NCI-H748 (cell line): ENCODE results near the gene FAF2.
A peak's percentile ranks its signal among the peaks of the same experiment; 100 is the strongest.

Source experiments
- DNase-seq: peaks from one replicate; lab custom pipeline; 2025; ENCODE audit not compliant: unreplicated experiment; lab: John Stamatoyannopoulos, UW

Gene FAF2

GRCh38 chr5:176529741-176530141 is 81.6 kb downstream of the FAF2 start:
- no peak for DNase-seq

- DNase-seq = no peak
These were observed 82.3 kb downstream of the FAF2 start for GRCh38 chr5:176530393-176530982.

- no peak for DNase-seq
These were observed 83.1 kb downstream of the FAF2 start for GRCh38 chr5:176530983-176531901.

GRCh38 chr5:176531902-176532493 is 83.8 kb downstream of the FAF2 start:
- no peak for DNase-seq

- DNase-seq = no peak
These were observed 84.6 kb downstream of the FAF2 start for GRCh38 chr5:176532795-176533194.

GRCh38 chr5:176533390-176533789 is 85.2 kb downstream of the FAF2 start:
- no peak for DNase-seq

GRCh38 chr5:176533894-176534611 is 85.9 kb downstream of the FAF2 start:
- no peak for DNase-seq

GRCh38 chr5:176534640-176535039 is 86.5 kb downstream of the FAF2 start:
- DNase-seq = no peak

GRCh38 chr5:176535101-176535663 is 87.0 kb downstream of the FAF2 start:
- DNase-seq = no peak

GRCh38 chr5:176535664-176536131 is 87.5 kb downstream of the FAF2 start:
- DNase-seq = peak; percentile 38

GRCh38 chr5:176536132-176536901 is 88.1 kb downstream of the FAF2 start:
- peak; percentile 90 for DNase-seq

- DNase-seq = peak; percentile 98
These were observed 88.8 kb downstream of the FAF2 start, which contains the start of gene RNF44 for GRCh38 chr5:176536902-176537553. Gene RNF44 (minus strand): TSS chr5:176537402. CDS start chr5:176532472, 4,930 bp downstream.

- DNase-seq = peak; percentile 99
These were observed 89.5 kb downstream of the FAF2 start for GRCh38 chr5:176537554-176538229.

GRCh38 chr5:176538230-176538988 is 90.2 kb downstream of the FAF2 start:
- peak; percentile 56 for DNase-seq

GRCh38 chr5:176538989-176539384 is 90.8 kb downstream of the FAF2 start:
- DNase-seq = no peak

- no peak for DNase-seq
These were observed 92.3 kb downstream of the FAF2 start for GRCh38 chr5:176540476-176540899.

- DNase-seq = no peak
These were observed 92.8 kb downstream of the FAF2 start for GRCh38 chr5:176540956-176541337.
